Loucy (cell line): Measurements from ENCODE around the gene SLC12A5.

Experiments
- H2AFZ ChIP-seq: fragments of 200-600 bp; sonication (generic); 2 replicates; pipeline ENCODE4 v1.6.0; 2016; ENCODE audit warnings: antibody characterized with exemption, mild to moderate bottlenecking, low read length, moderate library complexity
- H3F3A ChIP-seq: fragments of 200-600 bp; 2 replicates; pipeline ENCODE4 v1.6.0; 2016; ENCODE audit warnings: antibody characterized with exemption, low read depth, mild to moderate bottlenecking
- H3K27me3 ChIP-seq: fragments of 200-600 bp; sonication (generic); 2 replicates; pipeline ENCODE4 v1.6.1; 2014; ENCODE audit warnings: low read length, mild to moderate bottlenecking; ENCODE audit not compliant: insufficient read depth, poor library complexity, severe bottlenecking
- H3K36me3 ChIP-seq: fragments of 200-600 bp; sonication (generic); 2 replicates; pipeline ENCODE4 v1.6.1; 2016; ENCODE audit warnings: low read length; ENCODE audit not compliant: insufficient read depth
- H3K4me1 ChIP-seq: fragments of 200-600 bp; sonication (generic); 2 replicates; pipeline ENCODE4 v1.5.1; 2014; ENCODE audit warnings: low read length, mild to moderate bottlenecking; ENCODE audit not compliant: insufficient read depth, poor library complexity, severe bottlenecking
- H3K4me2 ChIP-seq: fragments of 200-600 bp; sonication (generic); 2 replicates; pipeline ENCODE4 v1.6.0; 2014; ENCODE audit warnings: antibody characterized with exemption, low read length, low read depth, mild to moderate bottlenecking; ENCODE audit not compliant: poor library complexity, severe bottlenecking
- H3K4me3 ChIP-seq: fragments of 200-600 bp; sonication (generic); 2 replicates; pipeline ENCODE4 v1.5.1; 2014; ENCODE audit warnings: low read length, mild to moderate bottlenecking, mixed read lengths; ENCODE audit not compliant: poor library complexity, severe bottlenecking
- H3K79me2 ChIP-seq: fragments of 200-600 bp; sonication (generic); 2 replicates; pipeline ENCODE4 v1.6.1; 2014; ENCODE audit warnings: low read length; ENCODE audit not compliant: insufficient read depth
- H3K9ac ChIP-seq: fragments of 200-600 bp; sonication (generic); 2 replicates; pipeline ENCODE4 v1.6.0; 2014; ENCODE audit warnings: mild to moderate bottlenecking, low read depth, low read length, moderate library complexity; ENCODE audit not compliant: poor library complexity, severe bottlenecking
- H3K9me2 ChIP-seq: fragments of 200-600 bp; sonication (generic); replicated peaks from 2 replicates; pipeline ENCODE4 v1.6.1; 2016; ENCODE audit warnings: low read depth, low read length, mixed read lengths
- H3K9me3 ChIP-seq: fragments of 200-600 bp; sonication (generic); 2 replicates; pipeline ENCODE4 v1.6.1; 2014; ENCODE audit warnings: mild to moderate bottlenecking, antibody characterized with exemption, low read length, low read depth; ENCODE audit not compliant: insufficient read depth
- H4K20me1 ChIP-seq: fragments of 200-600 bp; sonication (generic); 2 replicates; pipeline ENCODE4 v1.6.0; 2014; ENCODE audit warnings: antibody characterized with exemption, low read length, mild to moderate bottlenecking; ENCODE audit not compliant: insufficient read depth, poor library complexity, severe bottlenecking
- EZH2phosphoT487 ChIP-seq: fragments of 200-600 bp; IDR thresholded peaks from 2 replicates; pipeline ENCODE4 v1.6.1; 2018; ENCODE audit warnings: antibody characterized with exemption, mild to moderate bottlenecking, moderate library complexity, borderline replicate concordance
- TF ChIP-seq, protein P1 (sequence below): fragments of 200-600 bp; sonication (generic); conservative IDR thresholded peaks from 2 replicates; pipeline ENCODE4 v1.5.1; 2014; ENCODE audit warnings: mild to moderate bottlenecking, antibody characterized with exemption, low read length

The SLC12A5 gene

DNA sequence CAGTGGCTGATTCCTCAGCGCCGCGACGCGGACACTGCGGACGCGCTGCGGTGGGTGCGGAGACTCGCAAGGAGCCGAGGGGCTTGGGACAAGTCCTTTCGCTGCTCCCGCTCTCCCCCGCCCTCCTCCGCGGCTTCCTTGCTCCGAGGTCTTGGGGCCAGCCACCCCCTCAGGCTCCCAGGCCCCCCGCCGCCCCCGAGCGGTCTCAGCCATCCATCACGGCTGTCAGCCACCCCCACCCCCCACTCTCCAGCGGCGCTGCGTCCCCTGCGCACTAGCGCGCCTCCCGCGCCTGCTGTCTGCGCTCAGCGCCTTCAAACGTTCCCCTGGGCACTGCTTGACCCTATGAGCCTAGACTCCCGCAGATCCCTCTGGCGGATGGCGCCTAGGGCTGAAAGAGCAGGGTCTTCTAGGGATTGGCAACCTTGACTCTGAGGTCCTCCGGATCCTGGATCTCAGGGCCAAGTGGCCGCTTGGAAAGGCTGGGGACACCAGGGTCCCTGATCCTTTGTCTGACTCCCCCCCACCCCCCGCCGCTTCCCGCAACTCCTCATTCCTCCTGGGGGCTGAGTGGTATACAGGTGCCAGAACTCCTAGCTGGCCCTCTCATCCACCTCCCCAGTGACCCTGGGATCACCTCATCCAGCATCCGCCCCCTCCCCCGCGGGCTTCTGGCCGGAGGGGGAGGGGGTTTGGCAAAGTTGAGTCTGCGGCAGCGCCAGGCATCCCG lies 1.4 kb downstream of the SLC12A5 start:
- H2AFZ ChIP-seq = no peak overlapping the region
- H3K27me3 ChIP-seq = no peaks in the 10 kb centered on the region
- H3K9ac ChIP-seq = no peak overlapping the region
- H3K9me2 ChIP-seq = no peaks in the 10 kb centered on the region
- H4K20me1 ChIP-seq = peaks cover 18% of the 10 kb centered on the region
- no peaks in the 10 kb centered on the region for H3K79me2 ChIP-seq
- TF ChIP-seq, protein P1, sequence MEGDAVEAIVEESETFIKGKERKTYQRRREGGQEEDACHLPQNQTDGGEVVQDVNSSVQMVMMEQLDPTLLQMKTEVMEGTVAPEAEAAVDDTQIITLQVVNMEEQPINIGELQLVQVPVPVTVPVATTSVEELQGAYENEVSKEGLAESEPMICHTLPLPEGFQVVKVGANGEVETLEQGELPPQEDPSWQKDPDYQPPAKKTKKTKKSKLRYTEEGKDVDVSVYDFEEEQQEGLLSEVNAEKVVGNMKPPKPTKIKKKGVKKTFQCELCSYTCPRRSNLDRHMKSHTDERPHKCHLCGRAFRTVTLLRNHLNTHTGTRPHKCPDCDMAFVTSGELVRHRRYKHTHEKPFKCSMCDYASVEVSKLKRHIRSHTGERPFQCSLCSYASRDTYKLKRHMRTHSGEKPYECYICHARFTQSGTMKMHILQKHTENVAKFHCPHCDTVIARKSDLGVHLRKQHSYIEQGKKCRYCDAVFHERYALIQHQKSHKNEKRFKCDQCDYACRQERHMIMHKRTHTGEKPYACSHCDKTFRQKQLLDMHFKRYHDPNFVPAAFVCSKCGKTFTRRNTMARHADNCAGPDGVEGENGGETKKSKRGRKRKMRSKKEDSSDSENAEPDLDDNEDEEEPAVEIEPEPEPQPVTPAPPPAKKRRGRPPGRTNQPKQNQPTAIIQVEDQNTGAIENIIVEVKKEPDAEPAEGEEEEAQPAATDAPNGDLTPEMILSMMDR = no peak
- no peak for TF ChIP-seq EZH2phosphoT487
- H3K9me3 ChIP-seq = no peaks in the 10 kb centered on the region
- H3K36me3 ChIP-seq = no peaks in the 10 kb centered on the region
- H3K4me2 ChIP-seq = no peak overlapping the region
- no peak overlapping the region for H3K4me3 ChIP-seq
- no peaks in the 10 kb centered on the region for H3K4me1 ChIP-seq
- H3F3A ChIP-seq = no peaks in the 10 kb centered on the region

DNA sequence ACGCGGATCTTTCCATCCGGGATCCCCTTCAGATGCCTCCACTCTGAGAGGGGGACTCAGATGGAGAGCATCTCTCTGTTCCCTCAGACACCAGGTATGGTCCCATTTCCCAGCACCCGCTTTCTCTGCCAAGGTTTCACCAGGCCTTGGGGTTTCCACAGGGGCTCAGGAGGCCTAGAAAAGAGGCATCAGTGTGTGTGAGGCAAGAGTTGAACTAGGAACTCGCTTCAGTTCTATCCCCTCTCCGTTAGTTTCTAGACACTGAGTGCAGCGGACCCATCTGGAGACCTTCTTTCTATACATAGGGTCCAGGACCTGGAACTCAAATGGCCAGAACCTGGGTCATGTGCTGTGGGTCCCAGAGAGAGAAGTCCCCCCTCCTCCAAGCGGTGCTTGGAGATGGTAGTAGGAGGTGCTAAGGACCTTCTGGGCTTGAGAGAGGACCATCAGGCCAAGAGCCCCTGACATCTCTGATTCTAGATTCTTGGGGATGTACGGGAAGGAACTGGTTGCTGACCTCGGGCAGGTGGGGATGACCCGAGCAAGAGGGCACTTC lies 2.1 kb downstream of the SLC12A5 start:
- TF ChIP-seq, protein P1 = no peak
- no peak for TF ChIP-seq EZH2phosphoT487
- H3F3A ChIP-seq = no peaks in the 10 kb centered on the region
- H3K4me1 ChIP-seq = no peaks in the 10 kb centered on the region
- H3K4me2 ChIP-seq = no peak overlapping the region
- no peaks in the 10 kb centered on the region for H3K9me3 ChIP-seq
- H4K20me1 ChIP-seq = peaks cover 18% of the 10 kb centered on the region
- no peaks in the 10 kb centered on the region for H3K36me3 ChIP-seq
- H3K4me3 ChIP-seq = no peak overlapping the region
- H3K79me2 ChIP-seq = no peaks in the 10 kb centered on the region
- no peak overlapping the region for H3K9ac ChIP-seq
- H3K27me3 ChIP-seq = no peaks in the 10 kb centered on the region
- H2AFZ ChIP-seq = no peak overlapping the region
- no peaks in the 10 kb centered on the region for H3K9me2 ChIP-seq

DNA sequence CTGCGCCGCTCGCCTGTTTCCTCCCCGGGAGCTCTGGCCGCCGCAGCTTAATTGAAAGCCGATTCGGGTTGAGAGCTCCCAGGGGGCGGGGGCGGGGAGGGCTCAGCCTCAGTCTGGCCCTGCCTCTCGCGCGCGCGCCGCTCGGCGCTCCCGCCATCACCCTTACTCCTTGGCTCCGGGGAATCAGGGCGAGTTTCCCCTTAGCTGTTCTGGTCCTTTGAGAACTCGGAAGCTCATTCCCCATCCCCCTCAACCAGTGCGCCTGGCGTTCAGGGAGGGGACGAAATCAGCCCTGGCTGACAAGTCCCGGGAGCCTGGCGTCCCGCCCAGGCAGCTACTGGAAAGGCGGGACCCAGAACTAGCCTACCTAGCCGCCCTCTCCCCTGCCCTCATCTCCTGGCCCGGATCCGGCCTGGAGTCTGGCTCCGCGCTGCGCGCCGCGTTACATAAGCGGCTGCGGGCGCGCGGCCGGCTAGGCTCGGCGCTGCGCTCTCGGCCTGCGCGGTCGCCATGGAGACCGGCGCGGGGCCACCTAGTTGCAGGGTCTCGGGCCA lies 2.8 kb downstream of the SLC12A5 start:
- Histone ChIP-seq H2AFZ (no peak overlapping the region), H3K9me2 (no peaks in the 10 kb centered on the region), H3K27me3 (no peaks in the 10 kb centered on the region), H3K4me2 (no peak overlapping the region), H3F3A (no peaks in the 10 kb centered on the region), H3K9ac (no peak overlapping the region), H3K36me3 (no peaks in the 10 kb centered on the region), H3K4me3 (no peak overlapping the region), H4K20me1 (peaks cover 11% of the 10 kb centered on the region), H3K9me3 (no peaks in the 10 kb centered on the region), H3K4me1 (no peaks in the 10 kb centered on the region), H3K79me2 (no peaks in the 10 kb centered on the region)
- TF ChIP-seq, protein P1 = no peak
- TF ChIP-seq EZH2phosphoT487 = no peak
